Lung (tissue), 12 donors: ENCODE measurements around the gene ACSM2B. TPM values are rescaled to one million over a fixed set of nuclear protein-coding genes. Genes with fewer than 3 reads are reported as not detected.
A peak's percentile ranks its signal among the peaks of the same experiment; 100 is the strongest.

Experiments
- ATAC-seq: fragments of 200-7000 bp; cut with Tn5 transposase; one replicate; pipeline ENCODE4 v1.9.1; 2020; ENCODE audit warnings: moderate number of reproducible peaks; ENCODE audit not compliant: insufficient read depth, low FRiP score
- DNase-seq, 3 donors: peaks; one replicate each; pipeline ENCODE4 v3.0.0-alpha.2; 2013 to 2017
- H3K27ac ChIP-seq, 2 donors: one replicate each; pipeline ENCODE4 v1.5.1; 2013; ENCODE audit warnings: mild to moderate bottlenecking in 2 of 2, moderate library complexity in 2 of 2, control low read depth in 1 of 2, inconsistent platforms in 1 of 2, low read depth in 1 of 2, low read length in 1 of 2
- H3K27me3 ChIP-seq, 3 donors: one replicate each; pipeline ENCODE4 v1.5.1; 2013; ENCODE audit warnings: low read length in 2 of 3; ENCODE audit not compliant: control insufficient read depth in 3 of 3, insufficient read depth in 3 of 3
- H3K36me3 ChIP-seq, 4 donors: one replicate each; pipeline ENCODE4 v1.5.1; 2013; ENCODE audit warnings: low read length in 4 of 4, mild to moderate bottlenecking in 1 of 4, moderate library complexity in 1 of 4; ENCODE audit not compliant: control insufficient read depth in 4 of 4, insufficient read depth in 4 of 4
- H3K4me1 ChIP-seq, 5 donors: one replicate each; pipeline ENCODE4 v1.5.1; 2013; ENCODE audit warnings: low read length in 5 of 5, mild to moderate bottlenecking in 2 of 5, moderate library complexity in 1 of 5; ENCODE audit not compliant: control insufficient read depth in 5 of 5, insufficient read depth in 5 of 5
- H3K4me3 ChIP-seq: one replicate; pipeline ENCODE4 v1.5.1; 2013; ENCODE audit warnings: mild to moderate bottlenecking, control low read depth, moderate library complexity
- H3K9ac ChIP-seq, 2 donors: one replicate each; pipeline ENCODE4 v1.5.1; 2013; ENCODE audit warnings: low read length in 2 of 2, control low read depth in 1 of 2; ENCODE audit not compliant: insufficient read depth in 1 of 2
- H3K9me3 ChIP-seq, 4 donors: one replicate each; pipeline ENCODE4 v1.5.1; 2013; ENCODE audit warnings: low read length in 3 of 4, mild to moderate bottlenecking in 1 of 4, moderate library complexity in 1 of 4; ENCODE audit not compliant: control insufficient read depth in 4 of 4, insufficient read depth in 3 of 4
- WGBS, 2 donors: extraction: QIAGEN DNeasy Blood & Tissue Kit; methylation state at CpG; one replicate each; pipeline ENCODE4 v1.1.7; 2013; 5-methylcytosine and 5-hydroxymethylcytosine counted together
- polyA plus RNA-seq, 2 donors: library from polyadenylated mRNA; stranded (reverse); fragments of 200-250 nt; gene quantifications; one replicate each; pipeline ENCODE4 v1.2.1, GENCODE V29; 2013
- total RNA-seq, 2 donors: library from RNA; depleted of rRNA in 1 of 2; stranded (reverse); fragments of >200 nt in 1 of 2; gene quantifications; one replicate each; pipeline ENCODE4 v1.2.1, GENCODE V29; 2014 to 2021
- TF ChIP-seq, protein P1 (sequence below): IDR thresholded peaks from 2 replicates; pipeline ENCODE4 v1.5.1; 2012; ENCODE audit warnings: mild to moderate bottlenecking; ENCODE audit errors: control extremely low read depth, extremely low read depth
- donor health status: control.
- donor health status: control.
- donor health status: Bipolar disorder and iron deficiency.
- donor health status: healthy.
- donor health status: DM: yes; HTN: yes; CAD: no.

The ACSM2B gene
- total and polyA plus RNA-seq, 4 donors = 0.03 to 0.43 (median 0.16) TPM

GRCh38 chr16:20614186-20615141 lies 38.3 kb upstream of the ACSM2B start:
- Histone ChIP-seq H3K27me3 (no peaks in the 10 kb centered on the region), H3K36me3 (no peaks in the 10 kb centered on the region), H3K9me3 (no peaks in the 10 kb centered on the region), H3K4me1 (peaks cover 0 to 6% (median 5%) of the 10 kb centered on the region in 5 donors), H3K9ac (no peak overlapping the region), H3K27ac (peak overlapping the region in 1 of 2 donors; percentile 44), H3K4me3 (no peak overlapping the region)
- TF ChIP-seq, protein P1, sequence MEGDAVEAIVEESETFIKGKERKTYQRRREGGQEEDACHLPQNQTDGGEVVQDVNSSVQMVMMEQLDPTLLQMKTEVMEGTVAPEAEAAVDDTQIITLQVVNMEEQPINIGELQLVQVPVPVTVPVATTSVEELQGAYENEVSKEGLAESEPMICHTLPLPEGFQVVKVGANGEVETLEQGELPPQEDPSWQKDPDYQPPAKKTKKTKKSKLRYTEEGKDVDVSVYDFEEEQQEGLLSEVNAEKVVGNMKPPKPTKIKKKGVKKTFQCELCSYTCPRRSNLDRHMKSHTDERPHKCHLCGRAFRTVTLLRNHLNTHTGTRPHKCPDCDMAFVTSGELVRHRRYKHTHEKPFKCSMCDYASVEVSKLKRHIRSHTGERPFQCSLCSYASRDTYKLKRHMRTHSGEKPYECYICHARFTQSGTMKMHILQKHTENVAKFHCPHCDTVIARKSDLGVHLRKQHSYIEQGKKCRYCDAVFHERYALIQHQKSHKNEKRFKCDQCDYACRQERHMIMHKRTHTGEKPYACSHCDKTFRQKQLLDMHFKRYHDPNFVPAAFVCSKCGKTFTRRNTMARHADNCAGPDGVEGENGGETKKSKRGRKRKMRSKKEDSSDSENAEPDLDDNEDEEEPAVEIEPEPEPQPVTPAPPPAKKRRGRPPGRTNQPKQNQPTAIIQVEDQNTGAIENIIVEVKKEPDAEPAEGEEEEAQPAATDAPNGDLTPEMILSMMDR = no peak
- DNase-seq = peak in 2 of 3 donors; percentile 33 to 61
- peak; percentile 21 for ATAC-seq
- 48 to 52% methylated on average over 3 of the region's 3 CpGs for WGBS, 2 donors

DNA sequence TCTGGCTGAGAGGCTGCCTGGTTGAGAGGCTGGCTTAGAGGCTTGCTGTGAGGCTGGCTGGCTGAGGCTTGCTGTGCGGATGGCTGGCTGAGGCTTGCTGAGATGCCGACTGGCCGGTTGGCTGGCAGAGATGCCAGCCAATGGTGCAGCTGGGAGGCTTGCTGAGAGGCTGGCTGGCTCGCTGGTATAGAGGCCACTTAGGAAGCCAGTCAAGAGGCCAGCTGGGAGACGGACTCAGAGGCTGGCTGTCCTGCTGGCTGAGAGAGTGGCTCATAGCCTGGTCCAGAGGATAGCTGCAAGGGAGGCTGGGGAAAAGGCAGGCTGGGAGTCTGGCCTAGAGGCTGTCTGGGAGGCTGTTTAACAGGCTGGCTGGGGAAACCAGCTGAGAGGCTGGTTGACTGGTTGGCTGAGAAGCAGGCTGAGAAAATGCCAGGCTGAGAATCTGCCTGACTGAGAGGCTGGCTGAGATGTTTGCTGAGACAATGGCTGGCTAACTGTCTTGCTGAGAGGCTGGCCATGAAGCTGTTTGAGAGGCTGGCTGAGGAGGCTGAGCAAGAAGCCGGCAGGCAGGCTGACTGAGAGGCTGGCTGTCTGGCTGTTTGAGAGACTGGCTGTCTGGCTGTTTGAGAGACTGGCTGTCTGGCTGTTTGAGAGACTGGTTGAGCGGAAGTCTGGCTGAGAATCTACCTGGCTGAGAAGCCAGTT lies 37.5 kb upstream of the ACSM2B start:
- Histone ChIP-seq H3K36me3 (no peaks in the 10 kb centered on the region), H3K27ac (peak overlapping the region in 1 of 2 donors; percentile 6), H3K4me3 (no peak overlapping the region), H3K4me1 (peaks cover 0 to 6% (median 5%) of the 10 kb centered on the region in 5 donors), H3K27me3 (no peaks in the 10 kb centered on the region), H3K9me3 (no peaks in the 10 kb centered on the region), H3K9ac (no peak overlapping the region)
- TF ChIP-seq, protein P1 = no peak
- WGBS, 2 donors = 73 to 87% methylated on average over 7 of the region's 7 CpGs
- peak; percentile 6 for ATAC-seq
- no peak for DNase-seq

- no peaks in the 10 kb centered on the region for H3K36me3 ChIP-seq
- no peaks in the 10 kb centered on the region for H3K9me3 ChIP-seq
- WGBS, 2 donors = 53 to 74% methylated on average over 9 of the region's 9 CpGs
- H3K27me3 ChIP-seq = no peaks in the 10 kb centered on the region
- no peak overlapping the region for H3K4me3 ChIP-seq
- no peak overlapping the region for H3K9ac ChIP-seq
- DNase-seq = peak; percentile 63 to 91 (median 84)
- H3K4me1 ChIP-seq = peaks cover 0 to 6% (median 5%) of the 10 kb centered on the region in 5 donors
- peak overlapping the region in 1 of 2 donors; percentile 26 for H3K27ac ChIP-seq
- TF ChIP-seq, protein P1 = no peak
- ATAC-seq = peak; percentile 48
These were observed 36.6 kb upstream of the ACSM2B start for GRCh38 chr16:20612551-20613480.
